DOHH2 (cell line): ENCODE measurements around the gene RNU6-1.
A peak's percentile ranks its signal among the peaks of the same experiment; 100 is the strongest.

Source experiments
- H3F3A ChIP-seq: fragments of 200-600 bp; sonication (generic), shearing (Covaris generic); 2 replicates; pipeline ENCODE4 v1.6.0; 2016; ENCODE audit warnings: antibody characterized with exemption, mild to moderate bottlenecking; ENCODE audit not compliant: control insufficient read depth, insufficient read depth
- H3K27ac ChIP-seq: fragments of 200-600 bp; sonication (generic); 2 replicates; pipeline ENCODE4 v1.5.1; 2014; ENCODE audit warnings: low read depth, mild to moderate bottlenecking, low read length, moderate library complexity
- H3K27me3 ChIP-seq: fragments of 200-600 bp; sonication (generic); 2 replicates; pipeline ENCODE4 v1.6.1; 2014; ENCODE audit warnings: mild to moderate bottlenecking, low read length, mixed read lengths; ENCODE audit not compliant: control insufficient read depth
- H3K36me3 ChIP-seq: fragments of 200-600 bp; sonication (generic); 2 replicates; pipeline ENCODE4 v1.6.1; 2014; ENCODE audit warnings: mild to moderate bottlenecking, low read length, moderate library complexity, mixed read lengths; ENCODE audit not compliant: control insufficient read depth
- H3K4me1 ChIP-seq: fragments of 200-600 bp; sonication (generic); 2 replicates; pipeline ENCODE4 v1.6.1; 2014; ENCODE audit warnings: mild to moderate bottlenecking, low read length, mixed read lengths; ENCODE audit not compliant: control insufficient read depth
- H3K4me2 ChIP-seq: fragments of 200-600 bp; sonication (generic); 2 replicates; pipeline ENCODE4 v1.6.0; 2014; ENCODE audit warnings: mild to moderate bottlenecking, low read length, moderate library complexity
- H3K4me3 ChIP-seq: fragments of 200-600 bp; sonication (generic); 2 replicates; pipeline ENCODE4 v1.5.1; 2014; ENCODE audit warnings: mild to moderate bottlenecking, low read length, mixed read lengths
- H3K79me2 ChIP-seq: fragments of 200-600 bp; sonication (generic); 2 replicates; pipeline ENCODE4 v1.6.1; 2014; ENCODE audit warnings: mild to moderate bottlenecking, low read length, mixed read lengths; ENCODE audit not compliant: control insufficient read depth
- H3K9me2 ChIP-seq: fragments of 200-600 bp; sonication (generic); replicated peaks from 2 replicates; pipeline ENCODE4 v1.6.1; 2014; ENCODE audit warnings: mild to moderate bottlenecking, low read length, mixed read lengths; ENCODE audit not compliant: control insufficient read depth
- H3K9me3 ChIP-seq: fragments of 200-600 bp; sonication (generic); 2 replicates; pipeline ENCODE4 v1.6.1; 2014; ENCODE audit warnings: antibody characterized with exemption, low read length, mixed read lengths; ENCODE audit not compliant: control insufficient read depth, insufficient read depth
- H4K20me1 ChIP-seq: fragments of 200-600 bp; sonication (generic); 2 replicates; pipeline ENCODE4 v1.6.0; 2014; ENCODE audit warnings: low read depth, mild to moderate bottlenecking, antibody characterized with exemption, low read length, moderate library complexity; ENCODE audit not compliant: control insufficient read depth, insufficient read depth
- EZH2phosphoT487 ChIP-seq: fragments of 200-600 bp; sonication (generic); IDR thresholded peaks from 2 replicates; pipeline ENCODE4 v1.6.1; 2017; ENCODE audit warnings: borderline replicate concordance, mild to moderate bottlenecking, antibody characterized with exemption, low read length, moderate library complexity, mixed read lengths
- TF ChIP-seq, protein P1 (sequence below): fragments of 200-600 bp; sonication (generic); IDR thresholded peaks from one replicate; pipeline ENCODE4 v1.5.1; 2014; ENCODE audit warnings: antibody characterized with exemption, mild to moderate bottlenecking, low read depth, low read length; ENCODE audit not compliant: poor library complexity, severe bottlenecking

Gene RNU6-1

DNA sequence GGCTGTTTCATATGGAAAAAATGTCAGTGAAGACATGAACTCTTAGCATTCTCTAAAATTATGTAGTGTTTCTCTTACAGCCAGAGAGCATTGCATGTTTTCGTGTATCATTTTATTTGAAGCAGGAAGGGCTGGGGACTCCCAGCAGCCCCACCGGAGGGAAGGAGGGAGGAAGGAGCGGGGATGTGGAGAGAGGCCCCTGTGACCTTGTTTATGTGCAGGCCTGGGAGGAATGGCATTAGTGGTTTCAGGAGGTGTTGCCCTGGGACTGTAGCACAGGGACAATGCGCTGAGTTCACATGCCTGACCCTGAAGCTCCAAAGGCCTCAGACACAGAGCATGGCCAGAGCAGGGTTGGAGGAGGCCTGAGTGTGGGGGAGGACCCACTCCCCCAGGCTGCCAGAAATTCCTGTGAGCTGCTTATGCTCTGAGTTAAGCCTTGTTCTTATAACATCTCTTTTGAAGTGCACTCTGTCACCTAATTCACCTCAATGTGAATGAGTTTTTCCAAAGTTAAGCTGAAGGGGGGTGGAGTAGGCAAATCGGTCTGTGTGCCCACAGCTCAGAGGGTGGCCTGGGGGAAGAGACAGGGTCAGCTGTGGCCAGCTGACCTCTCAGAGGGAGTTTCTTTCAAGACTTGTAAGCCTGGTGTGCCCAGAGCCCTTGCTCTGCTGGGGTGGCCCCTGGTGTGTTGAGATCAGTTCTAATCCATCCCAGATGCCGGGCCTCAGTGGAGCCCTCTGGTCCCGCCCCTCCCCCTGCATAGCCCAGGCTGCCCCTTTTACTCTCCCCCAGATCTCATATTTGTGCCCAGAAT, 3.9 kb upstream of the RNU6-1 start:
- Histone ChIP-seq H3F3A (no peaks in the 10 kb centered on the region), H4K20me1 (no peaks in the 10 kb centered on the region), H3K27me3 (no peaks in the 10 kb centered on the region), H3K9me3 (no peaks in the 10 kb centered on the region), H3K4me3 (no peak overlapping the region), H3K9me2 (no peaks in the 10 kb centered on the region), H3K79me2 (no peaks in the 10 kb centered on the region), H3K4me2 (no peak overlapping the region), H3K27ac (no peak overlapping the region), H3K36me3 (peaks cover 2% of the 10 kb centered on the region; the same call in 1 of the 2 replicates), H3K4me1 (peaks cover 29% of the 10 kb centered on the region)
- TF ChIP-seq, protein P1, sequence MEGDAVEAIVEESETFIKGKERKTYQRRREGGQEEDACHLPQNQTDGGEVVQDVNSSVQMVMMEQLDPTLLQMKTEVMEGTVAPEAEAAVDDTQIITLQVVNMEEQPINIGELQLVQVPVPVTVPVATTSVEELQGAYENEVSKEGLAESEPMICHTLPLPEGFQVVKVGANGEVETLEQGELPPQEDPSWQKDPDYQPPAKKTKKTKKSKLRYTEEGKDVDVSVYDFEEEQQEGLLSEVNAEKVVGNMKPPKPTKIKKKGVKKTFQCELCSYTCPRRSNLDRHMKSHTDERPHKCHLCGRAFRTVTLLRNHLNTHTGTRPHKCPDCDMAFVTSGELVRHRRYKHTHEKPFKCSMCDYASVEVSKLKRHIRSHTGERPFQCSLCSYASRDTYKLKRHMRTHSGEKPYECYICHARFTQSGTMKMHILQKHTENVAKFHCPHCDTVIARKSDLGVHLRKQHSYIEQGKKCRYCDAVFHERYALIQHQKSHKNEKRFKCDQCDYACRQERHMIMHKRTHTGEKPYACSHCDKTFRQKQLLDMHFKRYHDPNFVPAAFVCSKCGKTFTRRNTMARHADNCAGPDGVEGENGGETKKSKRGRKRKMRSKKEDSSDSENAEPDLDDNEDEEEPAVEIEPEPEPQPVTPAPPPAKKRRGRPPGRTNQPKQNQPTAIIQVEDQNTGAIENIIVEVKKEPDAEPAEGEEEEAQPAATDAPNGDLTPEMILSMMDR = no peak
- TF ChIP-seq EZH2phosphoT487 = no peak

DNA sequence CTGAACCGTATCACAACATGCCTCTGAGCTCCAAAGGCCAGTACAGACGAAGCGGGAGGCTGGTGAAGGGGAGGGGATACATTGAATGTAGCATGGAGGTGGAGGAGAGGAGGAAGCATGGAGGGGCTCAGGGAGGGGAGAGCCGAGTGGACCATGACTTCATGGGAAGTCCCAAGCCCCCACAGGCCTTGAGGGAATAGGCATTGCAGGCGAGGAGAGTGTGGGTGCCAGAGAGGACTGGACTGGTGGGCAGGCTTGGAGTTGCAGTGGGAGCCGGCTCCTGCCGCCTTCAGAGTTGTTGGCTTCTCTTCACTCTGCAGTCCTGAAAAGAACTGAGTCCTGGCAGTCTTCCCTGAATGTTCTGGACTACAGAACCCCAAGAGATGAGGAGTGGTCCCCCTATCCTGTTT, 3.3 kb upstream of the RNU6-1 start:
- Histone ChIP-seq H3K4me2 (no peak overlapping the region), H3F3A (0 out of 2 replicates have a peak, but pooled peaks cover under 1% of the 10 kb centered on the region), H3K4me1 (peaks cover 27% of the 10 kb centered on the region), H3K36me3 (peaks cover 2% of the 10 kb centered on the region; the same call in 1 of the 2 replicates), H3K27me3 (no peaks in the 10 kb centered on the region), H3K79me2 (no peaks in the 10 kb centered on the region), H3K9me2 (no peaks in the 10 kb centered on the region), H4K20me1 (no peaks in the 10 kb centered on the region), H3K4me3 (no peak overlapping the region), H3K9me3 (no peaks in the 10 kb centered on the region), H3K27ac (no peak overlapping the region)
- TF ChIP-seq EZH2phosphoT487 = no peak

DNA sequence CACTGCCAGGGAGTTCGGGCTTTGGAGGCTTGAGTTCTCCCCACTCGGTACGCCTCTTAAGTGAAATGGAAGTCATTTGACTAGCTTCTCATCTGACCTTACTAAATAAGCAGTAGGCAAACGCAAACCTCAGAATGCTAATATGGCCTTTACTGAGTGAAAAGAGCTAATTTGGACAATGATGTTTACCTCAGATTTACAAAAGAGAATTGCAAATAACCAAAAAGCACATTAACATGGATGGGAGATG, 1.6 kb upstream of the RNU6-1 start:
- no peaks in the 10 kb centered on the region for H4K20me1 ChIP-seq
- H3K9me2 ChIP-seq = no peaks in the 10 kb centered on the region
- peak overlapping the region; percentile 95 for H3K4me3 ChIP-seq
- peaks cover 34% of the 10 kb centered on the region for H3K4me1 ChIP-seq
- TF ChIP-seq EZH2phosphoT487 = no peak
- TF ChIP-seq, protein P1 = no peak
- H3K79me2 ChIP-seq = no peaks in the 10 kb centered on the region
- H3K27me3 ChIP-seq = no peaks in the 10 kb centered on the region
- peak overlapping the region; percentile 92 for H3K4me2 ChIP-seq
- H3K36me3 ChIP-seq = peaks cover 2% of the 10 kb centered on the region; the same call in 1 of the 2 replicates
- no peak overlapping the region for H3K27ac ChIP-seq
- no peaks in the 10 kb centered on the region for H3K9me3 ChIP-seq
- peaks cover 11% of the 10 kb centered on the region; the same call in 1 of the 2 replicates for H3F3A ChIP-seq
